IPS-18c (cell line): Measurements from ENCODE around the gene RAB44.

Experiments used
- H3K4me3 ChIP-seq: 2 replicates; pipeline ENCODE4 v1.7.0; 2013; ENCODE audit warnings: low read depth, mild to moderate bottlenecking, low read length, moderate library complexity; ENCODE audit not compliant: insufficient read depth
- H3K9me3 ChIP-seq: one replicate; pipeline ENCODE4 v1.6.1; 2013; ENCODE audit warnings: mild to moderate bottlenecking, low read length, moderate library complexity; ENCODE audit not compliant: control insufficient read depth, insufficient read depth

RAB44 gene

GRCh38 chr6:36752187-36752885, 54.7 kb downstream of the RAB44 start:
- Histone ChIP-seq H3K9me3 (peaks cover 6% of the 10 kb centered on the region), H3K4me3 (no peak overlapping the region)

GRCh38 chr6:36752886-36753506, 55.4 kb downstream of the RAB44 start:
- no peak overlapping the region for H3K4me3 ChIP-seq

GRCh38 chr6:36753671-36754405, 56.2 kb downstream of the RAB44 start:
- Histone ChIP-seq H3K9me3 (peaks cover 3% of the 10 kb centered on the region), H3K4me3 (no peak overlapping the region)

More at GRCh38 chr6:36752886-36753506, 55.4 kb downstream of the RAB44 start:
- H3K9me3 ChIP-seq, result peaks cover 6% of the 10 kb centered on the region

- Histone ChIP-seq H3K4me3 (no peak overlapping the region), H3K9me3 (no peaks in the 10 kb centered on the region)
Observed at GRCh38 chr6:36754582-36755434, 57.2 kb downstream of the RAB44 start.

DNA sequence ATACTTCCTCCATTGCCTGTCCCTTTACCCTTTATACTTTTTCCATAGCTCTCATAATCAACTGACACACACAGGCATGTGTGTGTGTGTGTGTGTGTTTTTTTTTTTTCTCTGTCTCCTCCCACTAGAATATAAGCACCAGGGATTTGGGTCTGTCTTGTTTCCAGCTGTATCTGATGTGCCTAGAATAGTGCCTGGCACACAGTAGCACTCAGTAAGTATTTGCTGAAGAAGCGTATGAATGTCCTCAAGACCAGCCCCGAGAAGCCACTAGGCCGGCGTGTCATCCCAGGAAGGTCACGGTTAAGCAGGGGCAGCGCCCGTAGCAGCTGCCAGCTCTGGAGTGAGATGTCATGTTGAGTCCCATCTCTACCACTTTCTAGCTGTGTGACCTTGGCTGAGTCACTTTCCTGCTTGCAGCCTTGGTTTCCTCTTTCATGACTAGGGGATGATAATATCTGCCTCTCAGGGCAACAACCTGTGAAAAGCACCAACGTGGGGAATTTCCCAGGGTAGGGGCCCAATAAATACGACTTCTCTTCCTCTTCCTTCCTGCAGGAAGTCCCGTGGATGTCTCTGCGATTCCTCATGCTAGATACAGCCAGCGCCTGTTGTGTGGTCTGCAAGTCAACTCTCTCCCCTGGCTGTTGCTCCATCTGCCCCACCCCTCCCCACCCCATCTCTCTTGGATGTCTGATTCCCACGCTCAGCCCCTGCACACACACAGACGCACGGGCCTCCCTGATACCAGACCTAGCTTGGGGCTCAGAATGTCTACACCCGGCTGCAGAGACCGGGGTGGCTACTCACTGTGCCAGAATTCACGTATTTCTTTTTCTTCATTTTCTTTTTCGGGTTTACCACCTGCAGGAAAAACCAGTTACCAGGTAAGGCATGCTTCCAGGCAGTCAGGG, 58.1 kb downstream of the RAB44 start:
- no peaks in the 10 kb centered on the region for H3K9me3 ChIP-seq
- H3K4me3 ChIP-seq, result no peak overlapping the region

DNA sequence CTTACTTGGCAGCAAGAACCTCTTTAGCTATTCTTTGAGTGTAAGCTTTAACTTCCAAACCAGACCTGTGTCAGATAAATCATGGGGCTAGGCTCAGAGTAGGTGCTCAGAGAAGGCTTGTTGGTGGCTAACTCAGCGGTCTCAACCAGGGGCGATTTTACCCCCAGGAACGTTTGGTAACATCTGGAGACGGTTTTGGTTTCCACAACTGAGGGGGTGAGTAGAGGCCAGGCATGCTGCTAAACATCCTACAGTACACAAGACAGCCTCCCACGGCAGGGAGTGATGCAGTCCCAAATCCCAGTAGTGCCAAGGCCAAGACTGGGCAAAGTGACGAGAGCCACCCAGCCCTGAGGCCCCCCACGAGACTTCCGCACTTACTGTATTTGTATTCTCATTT, 59.2 kb downstream of the RAB44 start:
- H3K4me3 ChIP-seq, result no peak overlapping the region
- no peaks in the 10 kb centered on the region for H3K9me3 ChIP-seq

DNA sequence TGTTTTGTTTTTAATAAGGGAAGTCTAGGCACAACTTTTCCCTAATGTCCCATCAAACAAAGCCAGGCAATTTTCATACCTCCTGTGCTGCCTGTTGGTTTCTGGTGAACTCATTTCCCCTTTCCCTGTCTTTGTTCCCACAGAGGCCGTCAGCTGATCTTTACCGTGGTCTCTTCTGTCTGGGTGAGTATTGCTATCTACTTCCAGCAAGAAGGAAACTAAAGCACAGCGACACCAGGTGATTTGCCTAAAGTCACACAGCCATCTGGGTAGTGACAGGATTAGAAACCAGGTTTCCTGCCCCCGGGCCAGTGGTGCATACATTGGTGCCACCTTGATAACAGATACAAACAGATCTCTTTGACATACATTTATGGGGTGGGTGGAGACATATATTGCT, 59.6 kb downstream of the RAB44 start:
- no peaks in the 10 kb centered on the region for H3K9me3 ChIP-seq
- no peak overlapping the region for H3K4me3 ChIP-seq

DNA sequence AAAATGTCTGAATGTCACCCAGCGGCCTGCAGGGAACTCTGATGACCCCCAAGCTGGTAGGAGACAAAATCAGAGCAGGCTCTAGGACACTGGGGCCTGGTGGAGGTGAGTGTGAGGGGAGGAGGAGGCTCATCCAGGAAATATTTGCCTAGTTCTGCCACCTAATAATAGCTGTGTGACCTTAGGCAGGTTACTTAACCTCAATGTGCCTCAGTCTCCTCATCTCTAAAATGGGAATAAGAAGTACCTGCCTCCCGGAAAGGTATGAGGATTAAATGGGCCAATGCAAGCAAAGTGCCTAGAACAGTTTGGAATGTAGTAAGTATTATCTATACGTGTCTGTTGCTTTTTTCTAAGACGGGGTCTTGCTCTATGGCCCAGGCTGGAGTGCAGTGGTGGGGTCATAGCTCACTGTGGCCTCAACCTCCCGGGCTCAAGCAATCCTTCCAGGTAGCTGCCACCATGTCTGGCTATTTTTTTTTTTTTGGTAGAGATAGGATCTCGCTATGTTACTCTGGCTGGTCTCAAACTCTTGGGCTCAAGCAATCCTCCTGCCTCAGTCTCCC, 60.4 kb downstream of the RAB44 start:
- H3K4me3 ChIP-seq, result no peak overlapping the region
- no peaks in the 10 kb centered on the region for H3K9me3 ChIP-seq

- no peak overlapping the region for H3K4me3 ChIP-seq
- H3K9me3 ChIP-seq, result no peaks in the 10 kb centered on the region
Observed at GRCh38 chr6:36758516-36759147, 61.0 kb downstream of the RAB44 start.

GRCh38 chr6:36759148-36759759, 61.6 kb downstream of the RAB44 start:
- no peaks in the 10 kb centered on the region for H3K9me3 ChIP-seq
- H3K4me3 ChIP-seq, result no peak overlapping the region

- H3K4me3 ChIP-seq, result no peak overlapping the region
- H3K9me3 ChIP-seq, result no peaks in the 10 kb centered on the region
Observed at GRCh38 chr6:36760685-36761435, 63.2 kb downstream of the RAB44 start.

GRCh38 chr6:36762123-36762522, 64.5 kb downstream of the RAB44 start:
- no peak overlapping the region for H3K4me3 ChIP-seq

DNA sequence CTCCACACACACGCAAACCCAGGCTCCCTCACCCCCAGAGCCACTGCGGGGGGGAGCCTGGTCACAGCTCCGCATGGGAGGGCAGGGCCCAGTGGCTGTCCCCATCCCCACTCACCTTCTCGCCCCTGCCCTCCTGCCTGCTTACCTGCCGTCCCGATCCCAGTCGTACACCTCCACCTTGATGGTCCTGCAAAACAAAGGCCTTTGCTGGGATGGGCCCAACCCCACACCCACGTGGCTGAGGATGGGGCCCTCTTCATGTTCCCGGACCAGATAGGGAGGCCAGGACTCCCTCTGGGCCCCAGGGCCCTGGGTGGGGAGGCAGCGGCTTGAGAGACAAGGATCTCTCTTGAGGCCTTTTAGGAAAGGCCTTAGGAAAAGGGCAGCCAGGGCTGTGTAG, 67.6 kb downstream of the RAB44 start:
- Histone ChIP-seq H3K9me3 (no peaks in the 10 kb centered on the region), H3K4me3 (no peak overlapping the region)

More at GRCh38 chr6:36762123-36762522, 64.5 kb downstream of the RAB44 start:
- H3K9me3 ChIP-seq, result no peaks in the 10 kb centered on the region

DNA sequence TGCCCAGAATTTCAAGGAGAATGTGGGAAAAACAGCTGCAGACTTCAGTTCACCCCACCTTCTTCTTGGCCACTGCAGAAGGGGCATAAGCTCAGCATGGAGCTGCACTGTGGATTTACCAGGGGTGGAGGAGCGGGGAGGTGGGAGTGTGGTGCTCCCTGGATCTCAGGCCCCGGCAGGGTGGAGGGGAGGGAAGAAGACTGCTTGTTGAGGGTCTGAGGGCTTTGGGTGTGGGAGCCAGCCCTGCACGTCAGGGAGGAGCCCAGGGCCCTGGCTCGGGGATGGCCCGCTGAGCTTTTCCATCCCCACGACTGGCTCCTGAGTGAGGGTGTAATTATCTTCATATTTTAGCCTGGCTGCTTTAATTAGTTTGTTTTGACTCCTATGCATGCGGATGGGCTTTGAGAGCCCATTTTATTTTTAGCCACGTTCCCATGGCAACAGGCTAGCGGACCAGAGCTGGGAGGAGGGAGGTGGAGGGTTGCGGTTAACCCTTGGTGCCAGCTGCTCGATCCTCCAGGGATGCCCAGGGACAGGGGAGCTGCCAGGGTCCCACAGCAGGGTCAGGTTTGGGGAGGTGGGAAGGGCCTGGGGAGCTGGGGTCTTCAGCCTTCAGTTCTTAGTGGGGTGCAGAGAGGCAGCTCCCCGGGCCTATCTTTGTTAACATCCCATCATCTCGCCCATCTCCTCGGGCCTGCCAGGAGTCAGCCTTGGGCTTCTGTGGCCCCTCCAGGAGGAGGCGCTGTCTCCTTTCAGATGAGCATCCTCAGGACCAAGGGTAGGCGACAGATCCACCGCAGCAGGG, 68.2 kb downstream of the RAB44 start:
- Histone ChIP-seq H3K4me3 (no peak overlapping the region; the same call in 1 of the 2 replicates), H3K9me3 (no peaks in the 10 kb centered on the region)
